ENCODE measurements around the gene FHIT. TPM values are rescaled to one million over a fixed set of nuclear protein-coding genes. Genes with fewer than 3 reads are reported as not detected.

Gene FHIT
- total and polyA plus RNA-seq, 7 donors: 0.98 to 10.4 (median 4.0) TPM

- Histone ChIP-seq H3K36me3 (ENCODE audit: insufficient read depth in 1 of 2, low read depth in 1 of 2) (no peaks in the 10 kb centered on the region), H3K27ac (no peak overlapping the region), H3K27me3 (ENCODE audit: insufficient read depth in 3 of 3, low read length in 2 of 3) (no peaks in the 10 kb centered on the region), H3K4me1 (no peaks in the 10 kb centered on the region), H3K9me3 (no peaks in the 10 kb centered on the region), H3K4me3 (no peak overlapping the region)
- WGBS, 3 donors: 45 to 59% (median 50%) methylated on average over 4 of the region's 4 CpGs
- ATAC-seq (no peak), DNase-seq (no peak)
- intact Hi-C loops (cut with DNase I): no loop called here
- TF ChIP-seq, protein P1, sequence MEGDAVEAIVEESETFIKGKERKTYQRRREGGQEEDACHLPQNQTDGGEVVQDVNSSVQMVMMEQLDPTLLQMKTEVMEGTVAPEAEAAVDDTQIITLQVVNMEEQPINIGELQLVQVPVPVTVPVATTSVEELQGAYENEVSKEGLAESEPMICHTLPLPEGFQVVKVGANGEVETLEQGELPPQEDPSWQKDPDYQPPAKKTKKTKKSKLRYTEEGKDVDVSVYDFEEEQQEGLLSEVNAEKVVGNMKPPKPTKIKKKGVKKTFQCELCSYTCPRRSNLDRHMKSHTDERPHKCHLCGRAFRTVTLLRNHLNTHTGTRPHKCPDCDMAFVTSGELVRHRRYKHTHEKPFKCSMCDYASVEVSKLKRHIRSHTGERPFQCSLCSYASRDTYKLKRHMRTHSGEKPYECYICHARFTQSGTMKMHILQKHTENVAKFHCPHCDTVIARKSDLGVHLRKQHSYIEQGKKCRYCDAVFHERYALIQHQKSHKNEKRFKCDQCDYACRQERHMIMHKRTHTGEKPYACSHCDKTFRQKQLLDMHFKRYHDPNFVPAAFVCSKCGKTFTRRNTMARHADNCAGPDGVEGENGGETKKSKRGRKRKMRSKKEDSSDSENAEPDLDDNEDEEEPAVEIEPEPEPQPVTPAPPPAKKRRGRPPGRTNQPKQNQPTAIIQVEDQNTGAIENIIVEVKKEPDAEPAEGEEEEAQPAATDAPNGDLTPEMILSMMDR (IDR thresholded peaks at IDR 0.05): no peak
Observed at GRCh38 chr3:59727902-59728586, 1523.2 kb downstream of the FHIT start.

- TF ChIP-seq, protein P1 (IDR thresholded peaks at IDR 0.05): no peak
- DNase-seq (no peak), ATAC-seq (no peak)
- no peaks in the 10 kb centered on the region for H3K36me3 ChIP-seq (ENCODE audit: insufficient read depth in 1 of 2, low read depth in 1 of 2)
- 97 to 100% (median 97%) methylated on average over 2 of the region's 2 CpGs for WGBS, 3 donors
- H3K4me1 ChIP-seq: no peaks in the 10 kb centered on the region
- H3K9me3 ChIP-seq: no peaks in the 10 kb centered on the region
- no peak overlapping the region for H3K4me3 ChIP-seq
- no peaks in the 10 kb centered on the region for H3K27me3 ChIP-seq (ENCODE audit: insufficient read depth in 3 of 3, low read length in 2 of 3)
- intact Hi-C loops (cut with DNase I): no loop called here
- no peak overlapping the region for H3K27ac ChIP-seq
Observed at GRCh38 chr3:59726279-59726678, 1525.0 kb downstream of the FHIT start.

- H3K27me3 ChIP-seq (ENCODE audit: insufficient read depth in 3 of 3, low read length in 2 of 3): peaks cover 0 to 4% (median 0%) of the 10 kb centered on the region in 3 donors
- intact Hi-C loops (cut with DNase I): no loop called here
- no peaks in the 10 kb centered on the region for H3K9me3 ChIP-seq
- DNase-seq (no peak), ATAC-seq (no peak)
- no peaks in the 10 kb centered on the region for H3K4me1 ChIP-seq
- TF ChIP-seq, protein P1 (IDR thresholded peaks at IDR 0.05): no peak
- H3K36me3 ChIP-seq (ENCODE audit: insufficient read depth in 1 of 2, low read depth in 1 of 2): no peaks in the 10 kb centered on the region
- WGBS, 3 donors: 63 to 71% (median 66%) methylated on average over 1 of the region's 1 CpG
- no peak overlapping the region for H3K4me3 ChIP-seq
- H3K27ac ChIP-seq: no peak overlapping the region
Observed at GRCh38 chr3:59717679-59718205, 1533.5 kb downstream of the FHIT start.

DNA sequence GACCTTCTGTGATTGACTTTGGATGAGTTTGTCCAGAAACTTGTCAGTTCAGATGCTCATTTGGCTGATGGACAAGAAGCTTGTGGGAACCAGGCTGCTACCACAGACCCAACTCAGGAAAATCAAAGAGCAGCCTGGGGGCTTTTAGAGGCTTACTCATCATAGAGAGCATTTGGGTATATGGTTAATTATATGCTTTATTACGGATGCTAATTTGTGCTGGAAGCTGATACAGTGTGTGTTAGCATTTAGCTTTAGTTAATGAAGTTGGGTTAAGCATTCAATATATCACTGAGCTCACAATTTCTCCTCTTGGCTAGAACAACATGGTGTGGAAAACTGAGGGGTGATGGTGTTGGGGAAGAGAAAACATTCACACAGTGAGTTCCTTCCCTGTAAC, 1537.2 kb downstream of the FHIT start:
- WGBS, 3 donors: 74 to 83% (median 82%) methylated on average over 1 of the region's 1 CpG
- ATAC-seq: no peak
- no peaks in the 10 kb centered on the region for H3K36me3 ChIP-seq (ENCODE audit: insufficient read depth in 1 of 2, low read depth in 1 of 2)
- DNase-seq: no peak
- TF ChIP-seq, protein P1 (IDR thresholded peaks at IDR 0.05): no peak
- H3K4me1 ChIP-seq: no peaks in the 10 kb centered on the region
- no peak overlapping the region for H3K4me3 ChIP-seq
- H3K27ac ChIP-seq: no peak overlapping the region
- no peaks in the 10 kb centered on the region for H3K9me3 ChIP-seq
- peaks cover 0 to 4% (median 0%) of the 10 kb centered on the region in 3 donors for H3K27me3 ChIP-seq (ENCODE audit: insufficient read depth in 3 of 3, low read length in 2 of 3)
- intact Hi-C loops (cut with DNase I): no loop called here

Measured in psoas muscle (tissue), 8 donors.